Mesendoderm (in vitro differentiated cells): ENCODE measurements around the gene LEFTY2.

Experiments
- DNase-seq: peaks from one replicate; pipeline ENCODE4 v3.0.0; 2013
- H2AK5ac ChIP-seq: 2 replicates; pipeline ENCODE4 v1.6.1; 2013; ENCODE audit warnings: low read length, inconsistent platforms
- H2BK120ac ChIP-seq: 2 replicates; pipeline ENCODE4 v1.6.1; 2013; ENCODE audit warnings: low read depth, mild to moderate bottlenecking, low read length, moderate library complexity, mixed read lengths
- H2BK15ac ChIP-seq: replicated peaks from 2 replicates; pipeline ENCODE4 v1.6.1; 2013; ENCODE audit warnings: low read depth, mild to moderate bottlenecking, moderate library complexity
- H2BK5ac ChIP-seq: 2 replicates; pipeline ENCODE4 v1.6.1; 2013; ENCODE audit warnings: low read length, inconsistent platforms
- H3K18ac ChIP-seq: 2 replicates; pipeline ENCODE4 v1.6.1; 2013; ENCODE audit warnings: mild to moderate bottlenecking, low read length, mixed read lengths
- H3K23ac ChIP-seq: one replicate; pipeline ENCODE4 v1.6.1; 2013; ENCODE audit warnings: low read length
- H3K27ac ChIP-seq: 2 replicates; pipeline ENCODE4 v1.5.1; 2013; ENCODE audit warnings: low read depth, mild to moderate bottlenecking, inconsistent platforms, low read length, moderate library complexity
- H3K27me3 ChIP-seq: 2 replicates; pipeline ENCODE4 v1.6.1; 2013; ENCODE audit warnings: low read length, control low read depth, mild to moderate bottlenecking, inconsistent platforms; ENCODE audit not compliant: insufficient read depth, poor library complexity
- H3K36me3 ChIP-seq: 2 replicates; pipeline ENCODE4 v1.6.1; 2013; ENCODE audit warnings: low read length, inconsistent platforms; ENCODE audit not compliant: control insufficient read depth, insufficient read depth
- H3K4ac ChIP-seq: one replicate; pipeline ENCODE4 v1.6.1; 2013; ENCODE audit warnings: low read depth, mild to moderate bottlenecking, low read length, moderate library complexity
- H3K4me1 ChIP-seq: 2 replicates; pipeline ENCODE4 v1.6.1; 2013; ENCODE audit warnings: low read depth, low read length, inconsistent platforms; ENCODE audit not compliant: control insufficient read depth
- H3K4me2 ChIP-seq: 2 replicates; pipeline ENCODE4 v1.6.1; 2013; ENCODE audit warnings: low read length
- H3K4me3 ChIP-seq: 2 replicates; pipeline ENCODE4 v1.5.1; 2013; ENCODE audit warnings: mild to moderate bottlenecking, low read length
- H3K56ac ChIP-seq: one replicate; pipeline ENCODE4 v1.6.1; 2013; ENCODE audit warnings: low read length
- H3K79me1 ChIP-seq: 2 replicates; pipeline ENCODE4 v1.6.1; 2013; ENCODE audit warnings: low read length, inconsistent platforms
- H3K79me2 ChIP-seq: 2 replicates; pipeline ENCODE4 v1.6.1; 2013; ENCODE audit warnings: mild to moderate bottlenecking, low read length; ENCODE audit not compliant: control insufficient read depth, insufficient read depth
- H3K9ac ChIP-seq: 2 replicates; pipeline ENCODE4 v1.6.1; 2013; ENCODE audit warnings: low read length, inconsistent platforms
- H4K5ac ChIP-seq: one replicate; pipeline ENCODE4 v1.6.1; 2013; ENCODE audit warnings: low read length
- H4K8ac ChIP-seq: one replicate; pipeline ENCODE4 v1.6.1; 2013; ENCODE audit warnings: low read depth, mild to moderate bottlenecking, control low read depth, low read length, moderate library complexity
- WGBS: extraction: QIAGEN DNeasy Blood & Tissue Kit; methylation state at CpG from one replicate; pipeline ENCODE4 v1.1.7; 2013; ENCODE audit warnings: low lambda C conversion rate, missing lambda C conversion rate; ENCODE audit not compliant: insufficient coverage; ENCODE audit errors: extremely low coverage; 5-methylcytosine and 5-hydroxymethylcytosine counted together

Gene LEFTY2

GRCh38 chr1:225949041-225949440 is 8.0 kb upstream of the LEFTY2 start:
- Histone ChIP-seq H3K56ac (peak overlapping the region; percentile 54), H4K8ac (no peak overlapping the region), H3K27me3 (no peaks in the 10 kb centered on the region), H2BK5ac (no peak overlapping the region), H3K18ac (no peak overlapping the region), H2BK120ac (no peak overlapping the region), H3K9ac (no peak overlapping the region), H4K5ac (no peak overlapping the region), H3K27ac (peak overlapping the region; percentile 68), H3K4me2 (no peak overlapping the region), H3K79me1 (no peaks in the 10 kb centered on the region), H3K4me3 (no peak overlapping the region), H2AK5ac (no peak overlapping the region), H3K36me3 (no peaks in the 10 kb centered on the region), H2BK15ac (no peak overlapping the region), H3K4ac (no peak overlapping the region), H3K79me2 (no peaks in the 10 kb centered on the region), H3K4me1 (peaks cover 24% of the 10 kb centered on the region), H3K23ac (no peak overlapping the region)
- WGBS = no CpG with 5 or more reads among the region's 6 CpGs
- DNase-seq = peak; percentile 87

- WGBS = no CpG with 5 or more reads among the region's 5 CpGs
- Histone ChIP-seq H3K4me1 (peaks cover 28% of the 10 kb centered on the region), H3K4me3 (no peak overlapping the region)
These were observed 5.8 kb upstream of the LEFTY2 start for GRCh38 chr1:225946803-225947202.

GRCh38 chr1:225946082-225946620 is 5.1 kb upstream of the LEFTY2 start:
- H3K23ac ChIP-seq = no peak overlapping the region
- WGBS = no CpG with 5 or more reads among the region's 4 CpGs

More at GRCh38 chr1:225946803-225947202, 5.8 kb upstream of the LEFTY2 start:
- Histone ChIP-seq H3K23ac (no peak overlapping the region), H3K79me1 (no peaks in the 10 kb centered on the region), H2BK15ac (no peak overlapping the region), H2AK5ac (no peak overlapping the region), H2BK120ac (no peak overlapping the region), H4K8ac (no peak overlapping the region), H3K9ac (no peak overlapping the region), H3K18ac (no peak overlapping the region), H4K5ac (no peak overlapping the region), H3K27ac (no peak overlapping the region), H3K4me2 (no peak overlapping the region), H3K4ac (no peak overlapping the region), H2BK5ac (peak overlapping the region; percentile 51), H3K79me2 (no peaks in the 10 kb centered on the region), H3K27me3 (no peaks in the 10 kb centered on the region), H3K56ac (no peak overlapping the region), H3K36me3 (no peaks in the 10 kb centered on the region)
- no peak for DNase-seq

GRCh38 chr1:225945564-225945963 is 4.5 kb upstream of the LEFTY2 start:
- H3K36me3 ChIP-seq = no peaks in the 10 kb centered on the region
- no peaks in the 10 kb centered on the region for H3K79me2 ChIP-seq
- H3K27me3 ChIP-seq = no peaks in the 10 kb centered on the region
- H3K4me3 ChIP-seq = no peak overlapping the region
- peak overlapping the region; percentile 68 for H3K56ac ChIP-seq
- no peak overlapping the region for H2BK120ac ChIP-seq
- no peaks in the 10 kb centered on the region for H3K79me1 ChIP-seq
- H3K4ac ChIP-seq = no peak overlapping the region
- H3K27ac ChIP-seq = peak overlapping the region; percentile 62
- H3K9ac ChIP-seq = no peak overlapping the region
- no peak overlapping the region for H2AK5ac ChIP-seq
- H3K23ac ChIP-seq = no peak overlapping the region
- H3K4me1 ChIP-seq = peaks cover 28% of the 10 kb centered on the region
- no peak overlapping the region for H3K4me2 ChIP-seq
- DNase-seq = peak; percentile 93
- peak overlapping the region; percentile 41 for H2BK5ac ChIP-seq
- H4K5ac ChIP-seq = no peak overlapping the region
- no peak overlapping the region for H3K18ac ChIP-seq
- WGBS = no CpG with 5 or more reads among the region's 4 CpGs
- H2BK15ac ChIP-seq = no peak overlapping the region
- no peak overlapping the region for H4K8ac ChIP-seq

More at GRCh38 chr1:225946082-225946620, 5.1 kb upstream of the LEFTY2 start:
- Histone ChIP-seq H3K18ac (no peak overlapping the region), H3K79me2 (no peaks in the 10 kb centered on the region), H3K36me3 (no peaks in the 10 kb centered on the region), H3K4ac (no peak overlapping the region), H3K27me3 (no peaks in the 10 kb centered on the region), H3K9ac (no peak overlapping the region), H4K8ac (no peak overlapping the region), H3K4me3 (no peak overlapping the region), H3K56ac (peak overlapping the region; percentile 52), H2AK5ac (peak overlapping the region; percentile 10), H4K5ac (no peak overlapping the region), H3K4me1 (peaks cover 31% of the 10 kb centered on the region), H2BK15ac (no peak overlapping the region), H3K27ac (peak overlapping the region; percentile 62), H2BK120ac (no peak overlapping the region), H2BK5ac (peak overlapping the region; percentile 6), H3K4me2 (no peak overlapping the region), H3K79me1 (no peaks in the 10 kb centered on the region)
- no peak for DNase-seq

GRCh38 chr1:225944951-225945350 is 3.9 kb upstream of the LEFTY2 start:
- Histone ChIP-seq H3K4ac (peak overlapping the region; percentile 20), H3K56ac (peak overlapping the region; percentile 68), H3K23ac (no peak overlapping the region), H2BK5ac (peak overlapping the region; percentile 81), H3K36me3 (no peaks in the 10 kb centered on the region), H4K8ac (no peak overlapping the region), H3K9ac (no peak overlapping the region), H3K79me1 (no peaks in the 10 kb centered on the region), H4K5ac (no peak overlapping the region), H2AK5ac (peak overlapping the region; percentile 86), H3K4me2 (no peak overlapping the region), H3K27me3 (no peaks in the 10 kb centered on the region), H3K4me1 (peaks cover 26% of the 10 kb centered on the region), H2BK15ac (no peak overlapping the region), H3K18ac (peak overlapping the region; percentile 11), H2BK120ac (no peak overlapping the region), H3K4me3 (no peak overlapping the region), H3K79me2 (no peaks in the 10 kb centered on the region), H3K27ac (peak overlapping the region; percentile 4)
- DNase-seq = no peak
- WGBS = no CpG with 5 or more reads among the region's 7 CpGs

- Histone ChIP-seq H4K5ac (no peak overlapping the region), H2BK120ac (no peak overlapping the region), H3K56ac (peak overlapping the region; percentile 68), H3K27me3 (no peaks in the 10 kb centered on the region), H3K79me2 (no peaks in the 10 kb centered on the region), H2BK5ac (peak overlapping the region; percentile 39), H3K79me1 (no peaks in the 10 kb centered on the region), H3K23ac (no peak overlapping the region), H4K8ac (no peak overlapping the region), H3K36me3 (no peaks in the 10 kb centered on the region), H3K9ac (no peak overlapping the region), H3K4ac (no peak overlapping the region), H2AK5ac (no peak overlapping the region), H3K4me1 (peaks cover 25% of the 10 kb centered on the region), H3K18ac (peak overlapping the region; percentile 11), H2BK15ac (no peak overlapping the region), H3K27ac (no peak overlapping the region), H3K4me3 (no peak overlapping the region), H3K4me2 (no peak overlapping the region)
- no peak for DNase-seq
- WGBS = no CpG with 5 or more reads among the region's 2 CpGs
These were observed 3.4 kb upstream of the LEFTY2 start for GRCh38 chr1:225944387-225944786.
